GM12892 (cell line): ENCODE measurements around the gene KCNJ1.

Experiments used
- POLR2AphosphoS5 ChIP-seq: IDR thresholded peaks from 2 replicates; pipeline ENCODE4 v1.6.1; 2011; ENCODE audit warnings: low read depth, low read length, control low read depth
- TAF1 ChIP-seq: IDR thresholded peaks from 2 replicates; pipeline ENCODE4 v1.6.1; 2011; ENCODE audit warnings: low read depth, mild to moderate bottlenecking, control low read depth, low read length, borderline replicate concordance

- TF ChIP-seq POLR2AphosphoS5 (no peak), TAF1 (no peak)
Measured at GRCh38 chr11:128853559-128853958, 13.5 kb downstream of the KCNJ1 start.
